Stimulated activated naive CD4-positive, alpha-beta T cell treated with Interleukin-2 at 50 U/mL for 16 hours (primary cell): ENCODE measurements around the gene PEAR1.

Source experiments
- DNase-seq: peaks from one replicate; lab custom pipeline; 2025; lab: John Stamatoyannopoulos, UW

The PEAR1 gene

DNA sequence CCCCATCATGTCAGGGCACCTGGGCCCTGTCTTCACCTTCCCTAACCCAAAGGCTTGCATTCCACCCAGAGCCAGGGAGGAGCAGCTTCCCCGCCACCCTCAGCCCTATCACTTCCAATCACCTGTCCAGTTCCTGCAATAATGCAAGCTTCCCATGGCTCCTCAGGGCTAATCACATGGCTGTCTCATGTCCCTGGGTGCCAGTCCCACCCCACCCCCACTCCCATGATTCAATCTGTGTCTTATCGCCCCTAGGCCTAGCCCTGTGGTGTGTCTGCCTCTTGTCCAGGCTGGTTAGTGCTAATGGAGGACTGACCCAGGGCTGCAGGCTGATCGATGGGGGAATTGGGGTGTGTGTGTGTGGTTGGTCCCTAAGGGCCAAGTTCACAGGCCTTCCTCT, 11.0 kb upstream of the PEAR1 start:
- DNase-seq: no peak

DNA sequence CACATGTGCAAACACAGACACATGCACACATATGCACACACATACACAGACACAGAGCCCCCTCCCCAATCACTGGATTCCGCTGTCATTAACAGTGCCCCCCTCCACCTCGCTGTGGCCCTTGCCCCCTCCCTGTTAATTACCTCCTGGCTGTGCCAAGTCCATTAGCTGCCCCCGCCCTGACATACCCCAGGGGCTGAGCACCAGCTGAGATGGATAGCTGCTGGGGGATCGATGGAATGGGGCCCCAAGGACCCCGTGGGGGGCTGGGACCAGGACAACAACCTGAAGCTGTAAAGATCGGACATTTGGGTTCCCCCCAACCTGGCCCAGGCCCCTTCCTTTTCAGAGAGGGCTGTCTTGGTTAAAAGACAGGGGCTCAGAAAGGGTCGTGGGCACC, 9.6 kb upstream of the PEAR1 start:
- DNase-seq: no peak

DNA sequence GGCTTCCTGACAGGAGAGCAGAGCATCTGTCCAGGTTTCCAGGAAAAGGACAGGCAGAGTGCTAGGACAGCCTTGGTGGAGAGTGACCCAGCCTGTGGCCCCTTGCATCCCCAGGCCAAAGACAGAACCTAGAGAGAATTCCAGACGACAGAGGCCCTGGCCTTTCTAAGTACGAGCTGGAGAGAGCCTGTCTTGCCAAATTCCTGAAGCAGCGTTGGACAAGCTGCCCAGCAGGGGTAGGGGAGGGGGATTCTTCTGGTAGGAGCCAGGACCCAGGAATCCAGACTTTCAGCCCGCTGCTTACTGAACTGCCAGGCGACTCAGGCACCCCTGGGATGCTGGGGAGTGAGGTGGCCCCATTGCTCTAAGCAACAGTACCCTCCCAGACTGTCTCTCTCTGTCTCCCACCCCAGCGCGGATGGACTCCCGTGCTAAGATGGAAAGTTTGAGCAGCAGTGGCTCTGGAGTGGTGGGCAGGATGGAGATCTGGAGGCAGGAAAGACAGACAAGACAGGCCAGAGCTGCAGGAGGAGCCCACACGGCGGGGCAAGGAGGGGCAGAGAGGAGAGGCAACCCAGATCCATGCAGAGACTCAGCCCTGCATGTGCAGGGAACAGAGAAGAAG, 8.8 kb upstream of the PEAR1 start:
- no peak for DNase-seq

DNA sequence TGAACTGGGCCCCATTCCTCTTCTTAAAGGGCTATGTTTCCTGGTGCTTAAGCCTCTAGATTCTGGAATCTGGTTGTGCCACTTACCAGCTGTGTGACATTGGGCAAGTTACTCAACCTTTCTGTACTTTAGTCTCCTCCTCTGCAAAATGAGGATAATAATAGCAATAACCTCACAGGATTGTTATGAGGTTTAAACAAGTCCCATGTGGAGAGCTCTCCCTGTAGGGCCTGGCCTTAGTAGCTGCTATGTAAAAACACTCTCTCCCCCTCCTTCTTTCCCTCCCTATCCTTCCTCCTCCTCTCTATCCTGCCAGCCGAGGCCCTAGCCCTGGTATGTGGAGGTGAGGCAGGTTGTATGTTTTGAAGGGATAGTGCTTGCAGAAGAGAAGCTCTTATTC, 8.2 kb upstream of the PEAR1 start:
- no peak for DNase-seq

DNA sequence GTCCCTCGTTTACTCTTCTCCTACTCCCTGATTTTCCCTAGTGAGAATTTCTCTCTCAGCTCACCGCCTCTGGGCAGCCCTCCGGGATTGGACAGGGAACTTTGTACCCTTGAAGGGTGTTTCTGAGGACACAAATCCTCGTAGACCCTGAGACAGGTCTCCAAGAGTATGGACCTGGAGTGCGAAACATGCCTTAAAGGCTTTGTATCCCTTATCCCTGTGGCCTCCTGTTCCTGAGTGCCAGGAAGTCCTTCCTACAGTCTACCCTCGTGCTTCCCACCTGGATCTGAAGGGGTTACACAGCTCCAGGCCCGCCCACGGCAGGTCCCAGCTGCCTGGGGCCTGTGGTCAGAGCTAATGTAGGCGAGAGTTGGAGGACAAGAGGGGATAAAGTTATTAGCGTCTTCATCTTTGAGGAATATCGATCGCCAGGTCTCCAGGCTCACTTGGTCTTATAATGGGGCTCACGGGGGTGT, 7.6 kb upstream of the PEAR1 start:
- DNase-seq: no peak

DNA sequence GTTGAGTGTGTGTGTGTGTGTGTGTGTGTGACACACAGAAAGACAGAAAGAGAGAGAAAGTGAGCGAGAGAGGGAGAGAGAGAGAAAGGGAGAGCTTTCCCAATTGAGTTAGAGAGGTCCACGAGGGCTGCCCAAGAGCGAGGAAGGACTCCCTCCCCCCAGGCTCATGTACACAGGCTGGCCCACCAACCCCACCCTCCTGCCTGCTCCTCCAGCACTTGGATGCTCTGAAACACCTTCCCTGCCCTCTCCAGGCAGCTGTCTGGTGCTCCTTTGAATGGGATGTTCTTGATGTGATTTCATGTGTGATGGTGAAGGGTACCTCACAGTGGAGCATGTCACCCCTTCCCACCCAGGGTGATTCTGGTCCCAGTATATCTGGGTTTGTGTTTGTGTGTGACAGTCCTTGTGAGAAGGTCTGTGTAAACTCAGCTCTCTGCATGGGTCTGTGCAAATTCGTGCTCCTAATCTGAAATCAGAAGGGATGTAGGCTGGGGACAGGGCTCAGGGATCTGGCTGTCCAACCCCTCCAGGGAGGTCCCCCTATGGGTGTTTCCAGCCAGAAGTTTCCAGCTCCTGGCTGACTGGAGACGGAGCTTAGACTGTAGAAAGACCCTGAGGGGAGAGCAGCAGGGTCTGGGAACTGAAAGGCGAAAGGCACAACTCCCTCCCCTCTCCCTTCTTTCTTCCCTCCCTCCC, 6.8 kb upstream of the PEAR1 start:
- DNase-seq: no peak

DNA sequence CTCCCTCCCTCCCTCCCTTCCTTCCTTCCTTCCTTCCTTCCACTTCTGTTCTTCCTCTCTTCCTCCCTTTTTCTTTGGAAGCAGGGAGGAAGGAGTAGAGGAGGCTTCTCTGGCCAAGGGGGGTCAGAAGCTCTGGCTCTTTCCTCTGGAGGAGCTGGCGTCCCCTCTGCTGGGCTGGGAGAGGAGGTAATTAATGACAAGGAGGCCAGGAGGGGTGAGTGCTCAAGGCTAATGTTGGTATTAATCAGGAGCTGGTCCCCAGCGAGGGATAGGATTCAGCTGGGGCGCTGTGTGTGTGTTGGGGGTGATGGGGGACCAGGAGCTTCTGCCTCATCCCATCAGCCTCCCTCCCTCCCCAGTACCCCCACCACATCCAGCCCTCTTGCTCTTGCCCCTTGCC, 6.2 kb upstream of the PEAR1 start:
- DNase-seq: no peak

DNA sequence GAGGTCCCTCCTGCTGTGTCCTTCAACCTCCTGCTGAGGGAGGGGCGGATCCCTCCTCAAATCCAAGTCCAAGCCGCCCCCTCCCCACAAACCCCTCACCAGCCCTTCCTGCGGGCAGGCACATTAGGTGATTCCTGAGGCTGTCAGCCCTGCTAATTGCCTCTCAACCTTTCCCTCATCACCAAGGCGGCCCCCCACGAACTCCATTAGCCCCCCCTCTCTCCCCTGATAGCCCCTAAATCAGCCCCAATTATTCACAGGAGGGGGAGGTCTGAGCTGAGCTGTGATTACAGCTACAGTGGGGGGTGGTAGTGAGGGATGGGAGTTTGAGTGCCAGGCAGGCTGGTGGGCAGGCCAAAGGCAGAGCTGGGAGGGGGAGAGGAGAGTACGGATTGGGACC, 5.8 kb upstream of the PEAR1 start:
- DNase-seq: no peak

DNA sequence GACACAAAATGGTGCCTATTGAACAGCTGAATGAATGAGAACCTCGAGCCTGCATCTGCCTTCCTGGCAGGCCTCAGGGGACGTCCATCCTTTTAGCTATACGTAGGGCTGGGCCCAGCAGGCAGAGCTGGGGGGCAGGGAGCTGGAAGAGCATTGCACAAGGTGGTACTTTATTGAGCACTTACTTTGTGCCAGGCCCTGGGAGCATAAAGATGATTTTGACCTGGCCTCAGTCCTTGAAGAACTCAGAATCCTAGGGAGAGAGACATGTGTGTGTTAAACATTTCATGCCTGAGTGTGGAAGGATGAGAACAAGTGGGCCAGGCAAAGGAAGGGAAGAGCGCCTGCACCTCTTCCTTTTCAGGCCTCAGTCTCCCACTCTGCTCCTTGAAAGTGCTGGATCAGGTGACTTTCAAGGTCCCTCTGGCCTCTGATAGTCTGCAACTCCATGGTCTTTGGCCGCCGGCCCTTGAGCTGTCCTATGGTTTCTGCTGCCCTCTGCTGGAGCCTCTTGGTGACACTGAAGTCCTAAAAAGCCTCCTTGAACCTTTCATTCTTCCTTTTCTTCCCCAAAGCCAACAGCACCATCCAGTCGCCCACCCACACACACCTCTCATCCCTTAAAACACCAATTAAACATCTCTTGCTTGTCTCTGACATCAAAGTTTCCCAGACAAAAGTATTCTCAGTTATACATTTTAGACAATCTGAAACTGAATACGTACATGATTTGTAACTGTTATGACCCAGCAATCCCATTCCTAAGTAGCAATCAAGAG, 3.5 kb upstream of the PEAR1 start:
- DNase-seq: peak; percentile 50

DNA sequence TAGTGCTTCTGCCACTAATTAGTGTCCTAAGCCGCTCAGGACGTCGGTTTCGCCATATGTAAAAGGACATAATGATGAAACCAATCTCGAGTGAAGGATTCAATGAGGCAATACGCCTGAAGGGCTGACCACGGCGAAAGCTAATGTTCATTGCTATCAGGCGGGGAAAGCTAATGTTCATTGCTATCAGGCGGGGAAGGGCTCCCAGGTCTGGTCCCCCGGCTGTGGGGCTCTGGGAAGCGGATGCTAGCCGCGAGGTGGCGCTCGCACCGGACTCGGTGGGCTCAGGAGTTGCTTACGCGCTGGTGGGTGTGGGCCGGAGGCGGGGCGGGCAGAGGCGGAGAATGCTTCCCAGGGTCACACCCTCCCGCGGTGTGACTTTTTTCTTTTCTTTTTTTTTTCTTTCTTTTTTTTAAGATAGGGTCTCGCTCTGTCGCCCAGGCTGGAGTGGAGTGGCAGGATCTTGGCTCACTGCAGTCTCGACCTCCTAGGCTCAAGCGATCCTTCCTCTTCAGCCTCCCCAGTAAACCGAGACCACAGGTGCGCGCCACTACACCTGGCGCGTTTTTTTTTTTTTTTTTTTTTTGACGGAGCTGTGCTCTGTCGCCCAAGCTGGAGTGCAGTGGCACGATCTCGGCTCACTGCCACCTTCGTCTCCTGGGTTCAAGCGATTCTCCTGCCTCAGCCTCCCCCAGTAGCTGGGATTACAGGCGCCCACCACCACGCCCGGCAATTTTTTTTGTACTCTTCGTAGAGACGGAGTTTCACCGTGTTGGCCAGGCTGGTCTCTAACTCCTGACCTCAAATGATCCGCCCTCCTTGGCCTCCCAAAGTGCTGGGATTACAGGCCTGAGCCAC, 1.1 kb upstream of the PEAR1 start:
- peak; percentile 79 for DNase-seq

DNA sequence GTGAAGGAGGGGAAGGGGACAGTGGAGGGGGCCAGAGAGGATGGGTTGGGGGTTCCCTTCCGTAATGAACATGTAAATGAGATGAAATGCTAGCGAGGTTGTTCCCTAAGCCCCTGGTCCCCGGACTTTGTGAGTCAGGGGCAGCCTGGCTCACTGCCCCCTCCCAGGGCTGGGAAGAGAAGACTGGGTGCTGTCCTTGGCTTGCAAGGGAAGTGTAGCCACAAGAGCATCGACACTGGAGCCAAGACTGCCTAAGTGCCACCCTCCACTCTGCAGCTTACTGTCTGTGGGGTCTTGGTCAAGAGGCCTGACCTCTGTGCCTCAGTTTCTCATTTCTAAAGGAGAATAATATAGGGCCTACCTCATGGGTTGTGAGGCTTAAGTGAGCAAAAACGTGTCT, 483 bp downstream of the PEAR1 start:
- DNase-seq: no peak

DNA sequence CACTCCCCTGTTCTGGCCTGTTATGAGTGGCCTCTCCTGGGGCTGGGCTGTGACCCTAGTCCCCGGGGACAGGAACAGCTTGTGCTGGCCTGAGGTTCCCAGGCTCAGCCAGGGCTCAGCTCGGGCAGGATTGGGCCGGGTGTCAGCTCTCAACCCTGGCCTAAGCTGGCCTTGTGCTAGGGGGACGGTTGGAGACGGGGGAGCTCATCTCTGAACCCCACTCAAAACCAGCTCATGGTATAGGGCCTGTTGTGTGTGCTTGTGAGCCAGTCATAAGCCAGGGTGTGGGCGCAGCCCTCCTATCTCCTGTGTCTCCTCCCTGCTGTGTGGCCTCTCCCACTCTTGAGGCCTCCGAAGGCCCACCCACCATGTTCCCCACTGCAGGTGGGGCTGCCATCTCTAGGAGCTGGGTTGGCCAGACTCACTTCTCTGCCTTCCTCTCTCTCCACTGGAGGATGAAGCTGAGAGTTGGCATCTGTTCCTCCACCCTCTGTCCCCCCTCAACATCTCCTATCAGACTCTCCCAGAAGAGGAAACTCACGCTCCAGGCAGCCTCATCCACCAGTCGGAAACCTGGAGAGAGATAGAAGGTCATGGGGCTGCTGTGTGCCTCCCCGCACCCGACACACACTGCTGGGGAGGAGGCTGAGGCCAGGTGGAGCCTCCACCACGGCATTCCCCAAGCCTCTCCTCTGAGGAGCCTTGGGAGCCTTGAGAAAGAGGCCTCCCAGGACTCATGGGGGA, 1.4 kb downstream of the PEAR1 start:
- no peak for DNase-seq

DNA sequence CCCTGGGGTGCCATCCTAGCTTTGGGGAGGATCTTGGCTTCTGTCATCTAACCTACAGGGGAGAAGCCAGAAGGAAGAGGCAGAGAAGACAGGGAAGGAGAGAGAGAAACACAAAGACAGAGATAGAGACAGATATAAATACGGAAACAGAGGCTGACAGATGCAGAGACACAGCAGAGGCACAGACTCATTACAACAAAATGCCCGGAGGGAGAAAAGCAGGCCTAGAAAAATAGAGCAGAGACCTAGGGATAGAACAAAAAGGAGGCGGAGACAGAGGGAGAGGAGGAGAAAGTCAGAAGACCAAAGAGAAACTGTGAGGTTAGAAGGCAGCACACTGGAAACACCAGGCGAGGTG, 1.9 kb downstream of the PEAR1 start:
- no peak for DNase-seq

DNA sequence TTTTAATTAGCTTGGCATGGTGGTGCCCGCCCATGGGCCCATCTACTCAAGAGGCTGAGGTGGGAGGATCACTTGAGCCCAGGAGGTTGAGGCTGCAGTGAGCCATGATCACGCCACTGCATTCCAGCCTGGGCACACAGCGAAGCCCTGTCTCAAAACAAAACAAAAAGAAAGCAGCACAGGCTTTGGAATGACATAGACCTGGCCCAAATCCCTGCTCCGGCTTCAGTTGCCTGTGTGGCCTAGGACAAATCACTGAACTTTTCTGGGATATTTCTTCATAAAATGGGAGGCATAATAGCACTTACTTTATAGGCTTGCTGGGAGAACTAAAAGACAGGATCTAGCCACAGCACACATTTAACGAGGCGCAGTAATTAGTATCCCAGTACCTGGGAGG, 2.4 kb downstream of the PEAR1 start:
- no peak for DNase-seq

DNA sequence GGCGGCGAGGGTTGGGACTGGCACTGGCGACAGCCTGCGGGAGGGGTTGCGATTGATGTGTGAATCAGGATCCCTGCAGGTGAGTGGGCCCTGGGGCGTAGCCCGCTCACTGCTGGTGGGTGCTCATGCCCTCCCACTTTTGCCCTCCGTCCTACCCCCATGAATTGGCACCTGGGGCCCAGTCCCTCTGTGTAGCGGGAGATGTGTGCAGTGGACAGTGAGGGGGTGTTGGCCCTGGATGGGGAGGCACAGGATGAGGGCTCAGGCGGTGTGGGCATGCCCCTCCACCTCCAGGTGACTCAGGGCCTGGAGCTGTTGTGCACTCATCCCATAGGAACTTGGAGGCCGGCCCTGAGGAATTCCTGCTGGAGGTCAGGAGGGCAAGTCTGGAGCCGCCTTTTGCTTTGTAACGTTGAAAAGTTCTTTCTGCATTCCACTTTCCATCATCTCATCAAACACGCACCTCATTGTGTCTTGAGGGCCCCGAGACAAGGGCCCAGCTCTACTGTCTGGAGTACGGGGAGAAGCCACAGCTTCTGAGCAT, 3.0 kb downstream of the PEAR1 start:
- DNase-seq: no peak

DNA sequence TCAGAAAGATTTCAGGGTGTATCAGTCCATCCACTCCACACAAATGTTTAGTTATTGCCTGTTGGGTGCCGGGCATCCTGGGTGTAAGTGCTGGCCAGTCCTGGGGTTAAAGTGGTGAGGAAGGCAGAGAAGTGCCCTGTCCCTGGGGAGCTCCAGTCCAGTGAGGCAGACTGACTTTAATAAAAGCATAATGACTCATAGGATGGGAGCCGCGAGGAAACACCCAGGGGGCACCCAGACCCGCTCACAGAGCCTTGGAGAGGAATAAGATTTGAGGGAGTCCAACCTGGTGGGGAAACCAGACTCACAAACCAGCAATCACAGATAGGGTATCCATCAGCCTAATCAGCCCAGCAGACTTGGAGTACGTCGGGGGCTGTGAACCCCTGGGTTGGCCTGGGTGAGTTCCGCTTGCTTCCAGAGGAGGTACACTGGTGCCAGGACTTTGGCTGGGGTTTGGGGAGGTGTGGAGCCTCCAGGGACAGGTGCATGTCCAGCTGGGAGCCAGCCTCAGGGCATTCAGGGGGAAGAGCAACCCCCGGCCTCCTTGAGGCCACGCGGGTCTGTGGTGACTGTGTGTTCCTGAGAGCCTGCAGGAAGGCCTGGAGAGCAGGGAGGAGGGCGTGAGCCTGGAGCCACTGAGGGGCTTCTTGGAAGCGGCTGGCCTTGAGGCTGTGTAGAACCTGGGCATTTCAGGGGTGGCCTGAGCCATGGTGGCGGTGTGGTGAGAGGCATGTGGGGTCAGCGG, 3.7 kb downstream of the PEAR1 start:
- DNase-seq: no peak

DNA sequence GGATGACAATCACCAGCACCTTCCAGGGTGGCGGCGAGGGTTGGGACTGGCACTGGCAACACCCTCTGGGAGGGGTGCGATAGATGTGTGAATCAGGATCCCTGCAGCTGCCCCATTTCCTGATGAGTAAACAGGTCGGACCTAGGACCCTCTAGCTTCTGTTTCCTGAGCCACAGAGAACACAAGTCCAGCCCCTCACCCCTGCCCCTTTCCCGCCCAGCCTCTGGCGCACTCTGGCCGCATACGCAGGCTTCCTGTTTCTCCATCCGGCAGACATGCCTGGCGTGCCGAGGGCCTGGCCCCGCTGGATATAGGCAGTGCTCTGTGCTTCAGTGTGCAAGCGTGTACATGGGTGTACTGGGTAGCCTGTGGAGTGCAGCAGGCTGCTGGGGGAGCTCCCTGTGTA, 4.6 kb downstream of the PEAR1 start:
- no peak for DNase-seq

DNA sequence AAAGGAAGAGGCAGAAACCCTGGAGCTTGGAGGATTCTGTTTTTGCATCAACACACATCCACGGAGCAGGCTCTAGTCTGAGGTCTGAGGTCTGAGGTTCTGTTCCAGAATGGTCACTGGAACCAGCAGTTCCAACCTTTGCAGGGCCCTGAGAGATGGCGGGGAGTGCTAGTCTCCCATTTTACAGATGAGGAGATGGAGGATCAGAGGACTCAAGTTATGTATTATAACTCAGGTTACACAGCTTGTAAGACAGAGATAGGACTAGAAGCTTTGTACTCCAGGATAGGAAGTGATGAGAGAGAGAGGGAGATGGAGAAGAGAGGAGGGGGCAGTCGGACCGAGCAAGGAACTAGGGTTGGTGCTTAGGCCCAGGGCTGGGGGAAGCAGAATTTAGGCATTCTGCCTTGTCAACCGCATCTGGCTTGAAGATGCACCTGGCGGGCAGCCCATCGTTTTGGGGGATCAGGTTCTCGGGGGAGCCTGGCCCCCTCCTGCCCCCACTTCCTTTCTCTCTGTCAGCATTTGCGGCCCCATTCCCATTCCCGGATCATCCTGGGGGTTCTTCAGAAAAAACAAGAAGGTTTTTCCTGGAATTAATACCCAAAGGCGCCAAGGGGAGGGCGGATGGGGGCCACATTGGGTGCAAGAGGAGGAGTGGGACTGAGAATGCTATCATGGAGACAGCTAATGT, 5.6 kb downstream of the PEAR1 start:
- no peak for DNase-seq

DNA sequence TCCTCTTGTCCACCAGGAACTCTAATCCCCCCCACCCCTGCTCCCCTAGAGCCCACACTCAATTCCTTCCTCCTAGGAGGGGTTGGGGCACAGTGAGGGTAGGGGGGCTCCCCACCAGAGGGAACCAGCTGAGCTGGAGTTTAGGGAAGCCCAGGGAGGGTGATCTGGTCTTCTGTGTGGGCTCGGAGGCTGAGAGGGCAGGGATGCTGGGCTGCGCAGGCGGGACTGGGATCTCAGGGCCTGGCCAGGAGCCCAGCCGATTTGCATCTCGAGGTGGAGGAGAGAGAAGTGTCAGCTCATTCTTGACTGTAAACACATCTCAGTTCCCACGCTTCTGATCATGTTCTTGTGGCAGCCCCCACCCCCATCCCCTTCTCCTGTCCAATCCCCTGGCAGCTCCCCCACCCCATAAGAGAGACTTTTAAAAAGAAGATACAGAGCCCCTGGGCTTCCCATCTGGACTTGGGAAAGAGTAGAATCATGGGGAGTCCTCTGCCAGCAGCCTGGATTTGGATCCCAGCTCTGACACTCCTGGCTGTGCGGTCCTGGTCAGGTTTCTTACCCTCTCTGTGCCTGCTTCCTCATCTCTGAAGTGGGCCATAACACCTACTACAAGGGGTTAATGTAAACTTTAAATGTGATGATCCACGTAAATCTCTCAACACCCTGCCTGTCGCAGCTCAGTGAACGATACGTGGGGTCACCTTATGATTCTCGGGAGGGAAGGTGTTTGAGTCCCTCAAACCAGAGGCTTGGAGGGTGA, 6.6 kb downstream of the PEAR1 start:
- DNase-seq: no peak
